Brain microvascular endothelial cell (primary cell): ENCODE results near the gene HPCA.
A peak's percentile ranks its signal among the peaks of the same experiment; 100 is the strongest.
"Not testable (repeated sequence)": the region's sequence is repeated elsewhere in the genome, so short reads cannot be mapped to it uniquely, and the experiment has no call there.

Experiments used
- DNase-seq: peaks from one replicate; pipeline ENCODE4 v3.0.0-alpha.2; 2020
- H3K27ac ChIP-seq: fragments of 250-450 bp; sonication (Bioruptor Pico); 2 replicates; pipeline ENCODE4 v1.5.1; 2020; ENCODE audit warnings: mild to moderate bottlenecking, moderate library complexity
- H3K27me3 ChIP-seq: fragments of 250-450 bp; sonication (Bioruptor Pico); replicated peaks from 2 replicates; pipeline ENCODE4 v1.5.1; 2020; ENCODE audit warnings: mild to moderate bottlenecking
- H3K36me3 ChIP-seq: fragments of 250-450 bp; sonication (Bioruptor Pico); replicated peaks from 2 replicates; pipeline ENCODE4 v1.5.1; 2020; ENCODE audit warnings: mild to moderate bottlenecking
- H3K4me3 ChIP-seq: 2 replicates; pipeline ENCODE4 v1.5.1; 2011; ENCODE audit warnings: low read depth, mild to moderate bottlenecking, control low read depth, low read length, moderate library complexity
- in situ Hi-C: cut with HindIII; loops from 2 replicates; pipeline ENCODE4 v1.10.0; 2017; ENCODE audit warnings: low sequenced_read_pairs, low pct_ligation_motif_present
- TF ChIP-seq, protein P1 (sequence below): IDR thresholded peaks from 2 replicates; pipeline ENCODE4 v1.5.1; 2011; ENCODE audit warnings: low read depth, mild to moderate bottlenecking, moderate library complexity, low read length, control low read depth, inconsistent platforms; ENCODE audit errors: missing control alignments

Gene HPCA

GRCh38 chr1:32900956-32901822 lies 14.9 kb downstream of the HPCA start, which contains the start of gene TMEM54:
TSS of gene TMEM54 (minus strand) at chr1:32901389. CDS start at chr1:32901238, 151 bp downstream.
- Histone ChIP-seq H3K4me3 (peak within 1 kb of the TSS; percentile 62), H3K27ac (no peak within 1 kb of the TSS), H3K27me3 (no peaks in the 10 kb centered on the region), H3K36me3 (no peaks in the 10 kb centered on the region)
- no peak for DNase-seq
- in situ Hi-C loops: no loop called here
- TF ChIP-seq, protein P1, sequence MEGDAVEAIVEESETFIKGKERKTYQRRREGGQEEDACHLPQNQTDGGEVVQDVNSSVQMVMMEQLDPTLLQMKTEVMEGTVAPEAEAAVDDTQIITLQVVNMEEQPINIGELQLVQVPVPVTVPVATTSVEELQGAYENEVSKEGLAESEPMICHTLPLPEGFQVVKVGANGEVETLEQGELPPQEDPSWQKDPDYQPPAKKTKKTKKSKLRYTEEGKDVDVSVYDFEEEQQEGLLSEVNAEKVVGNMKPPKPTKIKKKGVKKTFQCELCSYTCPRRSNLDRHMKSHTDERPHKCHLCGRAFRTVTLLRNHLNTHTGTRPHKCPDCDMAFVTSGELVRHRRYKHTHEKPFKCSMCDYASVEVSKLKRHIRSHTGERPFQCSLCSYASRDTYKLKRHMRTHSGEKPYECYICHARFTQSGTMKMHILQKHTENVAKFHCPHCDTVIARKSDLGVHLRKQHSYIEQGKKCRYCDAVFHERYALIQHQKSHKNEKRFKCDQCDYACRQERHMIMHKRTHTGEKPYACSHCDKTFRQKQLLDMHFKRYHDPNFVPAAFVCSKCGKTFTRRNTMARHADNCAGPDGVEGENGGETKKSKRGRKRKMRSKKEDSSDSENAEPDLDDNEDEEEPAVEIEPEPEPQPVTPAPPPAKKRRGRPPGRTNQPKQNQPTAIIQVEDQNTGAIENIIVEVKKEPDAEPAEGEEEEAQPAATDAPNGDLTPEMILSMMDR: peak; percentile 3

DNA sequence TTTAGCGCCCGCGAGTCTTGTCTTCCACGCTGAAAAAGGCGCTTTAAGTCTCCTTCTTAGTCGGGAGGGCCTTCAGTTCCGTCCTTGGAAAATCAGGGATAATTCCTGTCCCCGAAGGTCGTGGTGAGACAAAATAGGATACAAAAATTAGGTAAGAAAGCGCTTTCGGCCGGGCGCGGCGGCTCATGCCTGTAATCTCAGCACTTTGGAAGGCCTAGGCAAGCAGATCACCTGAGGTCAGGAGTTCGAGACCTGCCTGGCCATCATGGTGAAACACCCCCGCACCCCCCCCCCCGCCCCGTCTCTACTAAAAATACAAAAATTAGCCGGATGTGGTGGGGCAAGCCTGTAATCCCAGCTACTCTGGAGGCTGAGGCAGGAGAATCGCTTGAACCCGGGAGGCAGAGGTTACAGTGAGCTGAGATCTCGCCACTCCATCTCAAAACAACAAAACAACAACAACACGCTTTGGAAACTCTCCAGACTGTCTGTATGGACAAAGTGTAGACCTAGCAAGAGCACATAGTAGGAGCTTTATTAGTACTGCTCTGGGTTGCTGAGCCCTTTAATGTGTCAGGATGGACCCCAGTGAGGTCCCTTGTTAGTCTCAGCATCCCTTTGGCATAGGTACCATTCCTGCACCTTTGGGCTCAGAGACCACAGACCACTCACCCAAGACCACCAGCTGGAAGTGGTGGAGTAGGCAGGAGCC lies 15.7 kb downstream of the HPCA start:
- H3K36me3 ChIP-seq: no peaks in the 10 kb centered on the region
- H3K4me3 ChIP-seq: peak overlapping the region; percentile 62
- DNase-seq: no peak
- in situ Hi-C loops: no loop called here
- H3K27me3 ChIP-seq: no peaks in the 10 kb centered on the region
- TF ChIP-seq, protein P1: no peak
- no peak overlapping the region for H3K27ac ChIP-seq

GRCh38 chr1:32902535-32902920 lies 16.2 kb downstream of the HPCA start:
- TF ChIP-seq, protein P1: no peak
- H3K36me3 ChIP-seq: no peaks in the 10 kb centered on the region
- in situ Hi-C loops: no loop called here
- no peak for DNase-seq
- no peaks in the 10 kb centered on the region for H3K27me3 ChIP-seq
- H3K27ac ChIP-seq: no peak overlapping the region
- H3K4me3 ChIP-seq: no peak overlapping the region

DNA sequence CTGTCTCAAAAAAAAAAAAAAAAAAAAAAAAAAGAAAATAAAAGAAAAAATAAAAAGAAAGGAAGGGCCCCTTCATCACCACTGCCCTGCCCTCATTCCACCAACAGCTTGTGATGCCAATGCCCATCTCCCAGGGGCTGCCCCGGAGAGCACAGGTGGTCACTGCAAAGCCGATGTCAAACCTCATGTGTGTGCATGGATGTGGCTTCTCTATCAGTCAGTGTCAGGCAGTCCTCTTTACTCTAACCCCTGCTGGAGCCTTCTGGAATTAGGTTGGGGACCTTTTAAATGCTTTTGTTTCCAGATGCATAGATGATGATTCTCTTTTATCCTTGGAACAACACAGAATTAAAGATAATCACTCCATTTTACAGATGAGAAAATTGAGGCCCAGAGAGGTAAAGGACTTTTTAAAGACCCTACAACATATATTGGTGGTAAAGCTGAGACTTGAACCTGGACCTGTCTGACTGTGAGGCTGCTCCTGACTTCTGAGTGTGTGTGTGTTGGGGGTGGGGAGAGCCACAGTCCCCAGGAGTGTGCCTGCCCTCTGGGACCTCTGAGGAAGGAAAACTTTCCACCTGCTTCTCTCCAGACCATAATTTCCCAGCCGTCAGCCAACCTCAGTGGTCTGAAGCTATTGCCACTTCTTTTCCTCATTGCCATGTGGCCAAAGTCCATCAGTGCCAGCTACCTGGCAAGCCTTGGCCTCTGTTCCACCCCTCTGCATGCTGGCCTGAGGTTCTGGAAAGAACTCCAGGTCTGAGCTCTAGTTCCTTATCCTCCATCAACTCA lies 17.9 kb downstream of the HPCA start:
- H3K27me3 ChIP-seq: no peaks in the 10 kb centered on the region
- in situ Hi-C loops: no loop called here
- H3K36me3 ChIP-seq: no peaks in the 10 kb centered on the region
- TF ChIP-seq, protein P1: peak; percentile 20
- no peak overlapping the region for H3K4me3 ChIP-seq
- no peak overlapping the region for H3K27ac ChIP-seq
- no peak for DNase-seq

DNA sequence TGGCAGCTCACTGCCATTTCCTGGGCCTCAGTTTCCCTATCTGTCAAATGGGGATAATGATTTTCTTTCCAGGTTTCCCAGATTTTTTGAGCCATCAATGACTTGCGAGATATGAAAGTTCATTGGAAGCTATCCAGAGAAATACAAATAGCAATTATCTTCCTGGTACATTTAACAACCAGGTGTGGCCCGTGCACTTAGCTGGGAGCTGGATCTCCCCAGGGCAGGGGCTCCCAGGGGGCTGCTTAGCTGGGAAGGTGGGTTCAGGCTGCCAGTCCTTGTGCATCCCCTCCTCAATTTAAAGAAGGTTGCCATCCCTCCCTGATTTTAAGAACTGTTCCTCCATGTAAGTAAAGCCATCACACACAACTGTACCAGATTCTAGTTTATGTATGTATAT lies 18.5 kb downstream of the HPCA start:
- Histone ChIP-seq H3K36me3 (no peaks in the 10 kb centered on the region), H3K4me3 (no peak overlapping the region), H3K27ac (no peak overlapping the region), H3K27me3 (no peaks in the 10 kb centered on the region)
- DNase-seq: no peak
- in situ Hi-C loops: no loop called here
- TF ChIP-seq, protein P1: no peak

DNA sequence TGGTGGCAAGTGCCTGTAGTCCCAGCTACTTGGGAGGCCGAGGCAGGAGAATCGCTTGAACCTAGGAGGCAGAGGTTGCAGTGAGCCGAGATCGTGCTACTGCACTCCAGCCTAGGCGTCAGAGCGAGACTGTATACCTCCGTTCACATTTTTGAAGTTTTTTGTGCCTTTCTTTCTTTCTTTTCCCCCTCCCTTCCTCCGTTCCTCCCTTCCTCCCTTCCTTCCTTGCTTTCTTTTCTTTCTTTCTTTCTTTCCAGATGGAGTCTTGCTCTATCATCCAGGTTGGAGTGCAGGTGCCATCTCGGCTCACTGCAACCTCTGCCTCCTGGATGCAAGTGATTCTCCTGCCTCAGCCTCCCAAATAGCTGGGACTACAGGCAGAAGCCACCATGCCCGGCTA lies 19.3 kb downstream of the HPCA start:
- H3K4me3 ChIP-seq, DNase-seq, H3K27me3 ChIP-seq, in situ Hi-C loops, H3K27ac ChIP-seq, H3K36me3 ChIP-seq: not testable (repeated sequence)
